ENCODE data around the gene CREB1. TPM values are rescaled to one million over a fixed set of nuclear protein-coding genes. Genes with fewer than 3 reads are reported as not detected.
A peak's percentile ranks its signal among the peaks of the same experiment; 100 is the strongest.

The CREB1 gene
- total and polyA plus RNA-seq, 10 of the 15 experiments (the other 5 are each of a cell fraction or from before 2014, with no cell fraction given): 13.4 to 76.9 (median 39.5) TPM

DNA sequence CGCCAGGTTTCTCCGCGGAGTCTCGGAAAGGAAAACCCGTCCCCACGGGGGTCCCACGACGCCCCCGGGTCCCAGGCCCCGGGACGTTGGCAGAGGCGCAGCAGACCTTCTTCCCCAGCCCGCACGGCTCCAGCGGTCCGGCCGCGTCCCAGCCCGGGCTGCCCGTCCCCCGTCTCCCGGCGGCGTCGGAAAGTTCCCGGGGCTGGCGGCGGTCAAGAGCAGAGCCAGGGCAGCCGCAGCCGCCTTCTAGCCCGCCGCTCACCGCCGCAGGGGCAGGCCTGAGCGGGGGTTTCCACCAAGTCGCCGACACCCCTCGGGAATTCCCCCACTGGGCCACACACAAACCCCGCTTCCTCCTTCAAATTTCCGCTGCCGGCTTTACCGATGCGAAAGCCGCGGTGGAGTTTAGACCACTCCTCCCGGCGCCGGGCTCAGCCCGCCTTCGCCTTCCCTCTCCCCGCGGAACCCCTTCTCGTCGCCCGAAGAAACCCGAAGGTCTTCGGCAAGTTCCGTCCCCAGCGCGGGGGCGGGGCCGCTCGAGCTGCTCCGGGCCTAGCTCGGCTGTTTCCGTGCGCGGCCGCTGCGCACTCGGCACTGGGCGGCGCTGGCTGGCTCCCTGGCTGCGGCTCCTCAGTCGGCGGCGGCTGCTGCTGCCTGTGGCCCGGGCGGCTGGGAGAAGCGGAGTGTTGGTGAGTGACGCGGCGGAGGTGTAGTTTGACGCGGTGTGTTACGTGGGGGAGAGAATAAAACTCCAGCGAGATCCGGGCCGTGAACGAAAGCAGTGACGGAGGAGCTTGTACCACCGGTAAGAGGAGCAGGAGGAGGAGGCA, at the start of gene CREB1 (continued):
- TF ChIP-seq, protein P1, sequence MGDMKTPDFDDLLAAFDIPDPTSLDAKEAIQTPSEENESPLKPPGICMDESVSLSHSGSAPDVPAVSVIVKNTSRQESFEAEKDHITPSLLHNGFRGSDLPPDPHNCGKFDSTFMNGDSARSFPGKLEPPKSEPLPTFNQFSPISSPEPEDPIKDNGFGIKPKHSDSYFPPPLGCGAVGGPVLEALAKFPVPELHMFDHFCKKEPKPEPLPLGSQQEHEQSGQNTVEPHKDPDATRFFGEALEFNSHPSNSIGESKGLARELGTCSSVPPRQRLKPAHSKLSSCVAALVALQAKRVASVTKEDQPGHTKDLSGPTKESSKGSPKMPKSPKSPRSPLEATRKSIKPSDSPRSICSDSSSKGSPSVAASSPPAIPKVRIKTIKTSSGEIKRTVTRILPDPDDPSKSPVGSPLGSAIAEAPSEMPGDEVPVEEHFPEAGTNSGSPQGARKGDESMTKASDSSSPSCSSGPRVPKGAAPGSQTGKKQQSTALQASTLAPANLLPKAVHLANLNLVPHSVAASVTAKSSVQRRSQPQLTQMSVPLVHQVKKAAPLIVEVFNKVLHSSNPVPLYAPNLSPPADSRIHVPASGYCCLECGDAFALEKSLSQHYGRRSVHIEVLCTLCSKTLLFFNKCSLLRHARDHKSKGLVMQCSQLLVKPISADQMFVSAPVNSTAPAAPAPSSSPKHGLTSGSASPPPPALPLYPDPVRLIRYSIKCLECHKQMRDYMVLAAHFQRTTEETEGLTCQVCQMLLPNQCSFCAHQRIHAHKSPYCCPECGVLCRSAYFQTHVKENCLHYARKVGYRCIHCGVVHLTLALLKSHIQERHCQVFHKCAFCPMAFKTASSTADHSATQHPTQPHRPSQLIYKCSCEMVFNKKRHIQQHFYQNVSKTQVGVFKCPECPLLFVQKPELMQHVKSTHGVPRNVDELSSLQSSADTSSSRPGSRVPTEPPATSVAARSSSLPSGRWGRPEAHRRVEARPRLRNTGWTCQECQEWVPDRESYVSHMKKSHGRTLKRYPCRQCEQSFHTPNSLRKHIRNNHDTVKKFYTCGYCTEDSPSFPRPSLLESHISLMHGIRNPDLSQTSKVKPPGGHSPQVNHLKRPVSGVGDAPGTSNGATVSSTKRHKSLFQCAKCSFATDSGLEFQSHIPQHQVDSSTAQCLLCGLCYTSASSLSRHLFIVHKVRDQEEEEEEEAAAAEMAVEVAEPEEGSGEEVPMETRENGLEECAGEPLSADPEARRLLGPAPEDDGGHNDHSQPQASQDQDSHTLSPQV (IDR thresholded peaks at IDR 0.05): no peak
- TF ChIP-seq POLR2AphosphoS2 (IDR thresholded peaks at IDR 0.05; ENCODE audit: low read depth, low read length) (peak; percentile 71; the same call in 1 of the 2 replicates), ZNF274 (IDR thresholded peaks at IDR 0.05; ENCODE audit: insufficient read depth, insufficient read length) (no peak), TCF7 (IDR thresholded peaks at IDR 0.05; ENCODE audit: borderline replicate concordance) (no peak), SMAD5 (IDR thresholded peaks at IDR 0.05; ENCODE audit: low read depth) (peak; percentile 79; the same call in 1 of the 2 replicates), YBX1 (IDR thresholded peaks at IDR 0.05) (no peak), HDAC2 (IDR thresholded peaks at IDR 0.05) (no peak), STAT3 (IDR thresholded peaks at IDR 0.05; ENCODE audit: low read depth, low read length) (no peak)
- TF ChIP-seq, protein P2, sequence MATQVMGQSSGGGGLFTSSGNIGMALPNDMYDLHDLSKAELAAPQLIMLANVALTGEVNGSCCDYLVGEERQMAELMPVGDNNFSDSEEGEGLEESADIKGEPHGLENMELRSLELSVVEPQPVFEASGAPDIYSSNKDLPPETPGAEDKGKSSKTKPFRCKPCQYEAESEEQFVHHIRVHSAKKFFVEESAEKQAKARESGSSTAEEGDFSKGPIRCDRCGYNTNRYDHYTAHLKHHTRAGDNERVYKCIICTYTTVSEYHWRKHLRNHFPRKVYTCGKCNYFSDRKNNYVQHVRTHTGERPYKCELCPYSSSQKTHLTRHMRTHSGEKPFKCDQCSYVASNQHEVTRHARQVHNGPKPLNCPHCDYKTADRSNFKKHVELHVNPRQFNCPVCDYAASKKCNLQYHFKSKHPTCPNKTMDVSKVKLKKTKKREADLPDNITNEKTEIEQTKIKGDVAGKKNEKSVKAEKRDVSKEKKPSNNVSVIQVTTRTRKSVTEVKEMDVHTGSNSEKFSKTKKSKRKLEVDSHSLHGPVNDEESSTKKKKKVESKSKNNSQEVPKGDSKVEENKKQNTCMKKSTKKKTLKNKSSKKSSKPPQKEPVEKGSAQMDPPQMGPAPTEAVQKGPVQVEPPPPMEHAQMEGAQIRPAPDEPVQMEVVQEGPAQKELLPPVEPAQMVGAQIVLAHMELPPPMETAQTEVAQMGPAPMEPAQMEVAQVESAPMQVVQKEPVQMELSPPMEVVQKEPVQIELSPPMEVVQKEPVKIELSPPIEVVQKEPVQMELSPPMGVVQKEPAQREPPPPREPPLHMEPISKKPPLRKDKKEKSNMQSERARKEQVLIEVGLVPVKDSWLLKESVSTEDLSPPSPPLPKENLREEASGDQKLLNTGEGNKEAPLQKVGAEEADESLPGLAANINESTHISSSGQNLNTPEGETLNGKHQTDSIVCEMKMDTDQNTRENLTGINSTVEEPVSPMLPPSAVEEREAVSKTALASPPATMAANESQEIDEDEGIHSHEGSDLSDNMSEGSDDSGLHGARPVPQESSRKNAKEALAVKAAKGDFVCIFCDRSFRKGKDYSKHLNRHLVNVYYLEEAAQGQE (IDR thresholded peaks at IDR 0.05; ENCODE audit: low read depth, low read length): no peak
- TF ChIP-seq, protein P3, sequence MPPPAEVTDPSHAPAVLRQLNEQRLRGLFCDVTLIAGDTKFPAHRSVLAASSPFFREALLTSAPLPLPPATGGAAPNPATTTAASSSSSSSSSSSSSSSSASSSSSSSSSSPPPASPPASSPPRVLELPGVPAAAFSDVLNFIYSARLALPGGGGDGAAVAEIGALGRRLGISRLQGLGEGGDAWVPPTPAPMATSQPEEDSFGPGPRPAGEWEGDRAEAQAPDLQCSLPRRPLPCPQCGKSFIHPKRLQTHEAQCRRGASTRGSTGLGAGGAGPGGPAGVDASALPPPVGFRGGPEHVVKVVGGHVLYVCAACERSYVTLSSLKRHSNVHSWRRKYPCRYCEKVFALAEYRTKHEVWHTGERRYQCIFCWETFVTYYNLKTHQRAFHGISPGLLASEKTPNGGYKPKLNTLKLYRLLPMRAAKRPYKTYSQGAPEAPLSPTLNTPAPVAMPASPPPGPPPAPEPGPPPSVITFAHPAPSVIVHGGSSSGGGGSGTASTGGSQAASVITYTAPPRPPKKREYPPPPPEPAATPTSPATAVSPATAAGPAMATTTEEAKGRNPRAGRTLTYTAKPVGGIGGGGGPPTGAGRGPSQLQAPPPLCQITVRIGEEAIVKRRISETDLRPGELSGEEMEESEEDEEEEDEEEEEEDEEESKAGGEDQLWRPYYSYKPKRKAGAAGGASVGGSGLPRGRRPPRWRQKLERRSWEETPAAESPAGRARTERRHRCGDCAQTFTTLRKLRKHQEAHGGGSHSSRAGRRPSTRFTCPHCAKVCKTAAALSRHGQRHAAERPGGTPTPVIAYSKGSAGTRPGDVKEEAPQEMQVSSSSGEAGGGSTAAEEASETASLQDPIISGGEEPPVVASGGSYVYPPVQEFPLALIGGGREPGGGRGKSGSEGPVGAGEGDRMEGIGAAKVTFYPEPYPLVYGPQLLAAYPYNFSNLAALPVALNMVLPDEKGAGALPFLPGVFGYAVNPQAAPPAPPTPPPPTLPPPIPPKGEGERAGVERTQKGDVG (CRISPR knock-in tag; IDR thresholded peaks at IDR 0.05): no peak
- TF ChIP-seq, protein P4, sequence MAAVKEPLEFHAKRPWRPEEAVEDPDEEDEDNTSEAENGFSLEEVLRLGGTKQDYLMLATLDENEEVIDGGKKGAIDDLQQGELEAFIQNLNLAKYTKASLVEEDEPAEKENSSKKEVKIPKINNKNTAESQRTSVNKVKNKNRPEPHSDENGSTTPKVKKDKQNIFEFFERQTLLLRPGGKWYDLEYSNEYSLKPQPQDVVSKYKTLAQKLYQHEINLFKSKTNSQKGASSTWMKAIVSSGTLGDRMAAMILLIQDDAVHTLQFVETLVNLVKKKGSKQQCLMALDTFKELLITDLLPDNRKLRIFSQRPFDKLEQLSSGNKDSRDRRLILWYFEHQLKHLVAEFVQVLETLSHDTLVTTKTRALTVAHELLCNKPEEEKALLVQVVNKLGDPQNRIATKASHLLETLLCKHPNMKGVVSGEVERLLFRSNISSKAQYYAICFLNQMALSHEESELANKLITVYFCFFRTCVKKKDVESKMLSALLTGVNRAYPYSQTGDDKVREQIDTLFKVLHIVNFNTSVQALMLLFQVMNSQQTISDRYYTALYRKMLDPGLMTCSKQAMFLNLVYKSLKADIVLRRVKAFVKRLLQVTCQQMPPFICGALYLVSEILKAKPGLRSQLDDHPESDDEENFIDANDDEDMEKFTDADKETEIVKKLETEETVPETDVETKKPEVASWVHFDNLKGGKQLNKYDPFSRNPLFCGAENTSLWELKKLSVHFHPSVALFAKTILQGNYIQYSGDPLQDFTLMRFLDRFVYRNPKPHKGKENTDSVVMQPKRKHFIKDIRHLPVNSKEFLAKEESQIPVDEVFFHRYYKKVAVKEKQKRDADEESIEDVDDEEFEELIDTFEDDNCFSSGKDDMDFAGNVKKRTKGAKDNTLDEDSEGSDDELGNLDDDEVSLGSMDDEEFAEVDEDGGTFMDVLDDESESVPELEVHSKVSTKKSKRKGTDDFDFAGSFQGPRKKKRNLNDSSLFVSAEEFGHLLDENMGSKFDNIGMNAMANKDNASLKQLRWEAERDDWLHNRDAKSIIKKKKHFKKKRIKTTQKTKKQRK (IDR thresholded peaks at IDR 0.05; ENCODE audit: low read depth, low read length): no peak
